ENCODE data around the gene SRP72. TPM values are rescaled to one million over a fixed set of nuclear protein-coding genes. Genes with fewer than 3 reads are reported as not detected.

Gene SRP72
- total RNA-seq, 1 donor from 2014 or later, result 103 TPM

DNA sequence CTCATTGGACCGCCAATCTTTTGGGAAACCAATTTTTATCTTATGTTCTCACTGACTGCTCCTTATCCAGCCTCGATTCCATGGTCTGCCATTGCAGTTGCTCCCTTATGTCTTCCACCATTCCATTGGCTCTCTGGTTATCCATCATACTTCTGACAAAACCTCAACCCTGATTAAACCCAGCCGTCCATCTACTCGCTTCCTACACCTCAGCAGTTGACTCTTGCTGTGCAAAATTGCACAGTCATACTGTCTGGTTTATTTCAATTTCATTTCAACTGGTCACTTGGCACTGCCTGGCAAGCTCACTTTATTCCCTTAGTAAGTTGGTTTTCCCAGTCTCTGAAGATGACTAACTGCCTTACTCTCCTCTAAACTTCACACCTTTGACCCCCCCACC, 64.4 kb downstream of the SRP72 start:
- H3K36me3 Mint-ChIP-seq (ENCODE audit: low read depth), result no peaks in the 10 kb centered on the region
- H3K4me3 Mint-ChIP-seq (ENCODE audit: unreplicated experiment), result no peak overlapping the region
- no peak for DNase-seq (ENCODE audit: low spot score)

DNA sequence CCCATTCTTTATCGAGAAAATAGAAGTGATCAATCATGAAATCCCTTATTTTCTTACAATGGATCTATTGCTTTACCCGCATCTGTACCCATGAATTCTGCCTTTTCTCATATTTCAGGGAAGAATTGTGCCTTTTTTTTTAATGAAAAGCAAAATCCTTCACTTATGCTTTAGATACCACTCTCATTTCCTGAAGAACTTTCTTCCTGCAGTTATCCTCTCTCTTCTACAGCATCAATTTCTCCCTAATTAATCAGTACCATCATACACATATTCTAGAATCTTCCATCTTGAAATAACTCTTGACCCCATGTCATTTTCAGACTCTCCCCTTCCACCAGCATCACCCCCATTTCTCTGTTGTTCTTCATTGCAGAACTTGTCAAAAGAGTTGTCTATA, 64.8 kb downstream of the SRP72 start:
- no peak for DNase-seq (ENCODE audit: low spot score)
- Mint-ChIP-seq H3K9me3 (ENCODE audit: low read depth) (no peaks in the 10 kb centered on the region), H3K27me3 (ENCODE audit: low read depth) (no peaks in the 10 kb centered on the region), H3K36me3 (ENCODE audit: low read depth) (no peaks in the 10 kb centered on the region), H3K4me3 (ENCODE audit: unreplicated experiment) (no peak overlapping the region), H3K27ac (ENCODE audit: unreplicated experiment) (no peak overlapping the region), H3K4me1 (ENCODE audit: low read depth) (no peaks in the 10 kb centered on the region)
- TF ChIP-seq, protein P1, sequence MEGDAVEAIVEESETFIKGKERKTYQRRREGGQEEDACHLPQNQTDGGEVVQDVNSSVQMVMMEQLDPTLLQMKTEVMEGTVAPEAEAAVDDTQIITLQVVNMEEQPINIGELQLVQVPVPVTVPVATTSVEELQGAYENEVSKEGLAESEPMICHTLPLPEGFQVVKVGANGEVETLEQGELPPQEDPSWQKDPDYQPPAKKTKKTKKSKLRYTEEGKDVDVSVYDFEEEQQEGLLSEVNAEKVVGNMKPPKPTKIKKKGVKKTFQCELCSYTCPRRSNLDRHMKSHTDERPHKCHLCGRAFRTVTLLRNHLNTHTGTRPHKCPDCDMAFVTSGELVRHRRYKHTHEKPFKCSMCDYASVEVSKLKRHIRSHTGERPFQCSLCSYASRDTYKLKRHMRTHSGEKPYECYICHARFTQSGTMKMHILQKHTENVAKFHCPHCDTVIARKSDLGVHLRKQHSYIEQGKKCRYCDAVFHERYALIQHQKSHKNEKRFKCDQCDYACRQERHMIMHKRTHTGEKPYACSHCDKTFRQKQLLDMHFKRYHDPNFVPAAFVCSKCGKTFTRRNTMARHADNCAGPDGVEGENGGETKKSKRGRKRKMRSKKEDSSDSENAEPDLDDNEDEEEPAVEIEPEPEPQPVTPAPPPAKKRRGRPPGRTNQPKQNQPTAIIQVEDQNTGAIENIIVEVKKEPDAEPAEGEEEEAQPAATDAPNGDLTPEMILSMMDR (IDR thresholded peaks at IDR 0.05), result no peak

More for the DNA sequence above, 64.4 kb downstream of the SRP72 start:
- no peaks in the 10 kb centered on the region for H3K4me1 Mint-ChIP-seq (ENCODE audit: low read depth)
- peaks cover 2% of the 10 kb centered on the region for H3K27me3 Mint-ChIP-seq (ENCODE audit: low read depth)
- no peaks in the 10 kb centered on the region for H3K9me3 Mint-ChIP-seq (ENCODE audit: low read depth)
- TF ChIP-seq, protein P1 (IDR thresholded peaks at IDR 0.05), result no peak
- H3K27ac Mint-ChIP-seq (ENCODE audit: unreplicated experiment), result no peak overlapping the region

DNA sequence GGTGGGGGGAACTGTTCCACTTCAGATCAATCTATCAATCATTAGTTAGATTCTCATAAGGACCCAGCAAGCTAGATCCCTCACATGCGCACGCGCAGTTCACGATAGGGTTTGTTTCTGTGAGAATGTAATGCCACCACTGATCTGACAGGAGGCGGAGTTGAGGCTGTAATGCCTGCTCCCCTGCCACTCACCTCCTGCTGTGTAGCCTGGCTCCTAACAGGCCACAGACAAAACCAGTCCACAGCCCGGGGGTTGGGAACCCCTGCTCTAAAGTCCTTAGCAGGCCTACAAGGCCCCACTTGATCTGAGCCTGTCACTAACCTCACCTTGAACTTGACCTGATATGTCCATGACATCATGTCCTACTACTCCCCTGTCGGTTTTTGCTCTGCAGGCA, 68.5 kb downstream of the SRP72 start:
- Mint-ChIP-seq H3K36me3 (ENCODE audit: low read depth) (peaks cover 1% of the 10 kb centered on the region), H3K27me3 (ENCODE audit: low read depth) (peaks cover 5% of the 10 kb centered on the region), H3K9me3 (ENCODE audit: low read depth) (no peaks in the 10 kb centered on the region), H3K27ac (ENCODE audit: unreplicated experiment) (no peak overlapping the region), H3K4me1 (ENCODE audit: low read depth) (no peaks in the 10 kb centered on the region), H3K4me3 (ENCODE audit: unreplicated experiment) (no peak overlapping the region)
- TF ChIP-seq, protein P1 (IDR thresholded peaks at IDR 0.05), result no peak
- DNase-seq (ENCODE audit: low spot score), result no peak

DNA sequence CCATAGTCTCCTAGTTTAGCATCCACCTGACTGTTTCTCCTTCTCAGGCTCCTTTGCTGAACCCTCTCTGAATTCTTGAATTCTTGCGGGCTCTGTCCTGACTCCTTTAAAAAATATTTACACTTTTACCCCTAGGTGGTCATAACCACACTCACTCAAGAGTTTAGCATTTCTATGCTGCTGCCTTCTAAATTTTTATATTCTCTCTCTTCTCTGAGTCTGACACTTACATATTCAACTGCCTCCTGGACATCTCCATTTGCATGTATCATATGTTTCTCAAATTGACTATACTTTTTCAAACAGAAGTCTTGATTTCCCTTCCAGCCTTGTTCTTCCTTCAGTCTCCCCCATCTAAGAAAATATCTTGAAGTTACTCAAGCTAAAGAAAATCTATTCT, 69.7 kb downstream of the SRP72 start:
- no peak overlapping the region for H3K27ac Mint-ChIP-seq (ENCODE audit: unreplicated experiment)
- peaks cover 1% of the 10 kb centered on the region for H3K36me3 Mint-ChIP-seq (ENCODE audit: low read depth)
- H3K4me3 Mint-ChIP-seq (ENCODE audit: unreplicated experiment), result no peak overlapping the region
- peaks cover 13% of the 10 kb centered on the region for H3K27me3 Mint-ChIP-seq (ENCODE audit: low read depth)
- no peaks in the 10 kb centered on the region for H3K4me1 Mint-ChIP-seq (ENCODE audit: low read depth)
- no peak for DNase-seq (ENCODE audit: low spot score)
- H3K9me3 Mint-ChIP-seq (ENCODE audit: low read depth), result no peaks in the 10 kb centered on the region
- TF ChIP-seq, protein P1 (IDR thresholded peaks at IDR 0.05), result no peak

- H3K27me3 Mint-ChIP-seq (ENCODE audit: low read depth), result peaks cover 15% of the 10 kb centered on the region
- no peaks in the 10 kb centered on the region for H3K9me3 Mint-ChIP-seq (ENCODE audit: low read depth)
- peaks cover 11% of the 10 kb centered on the region for H3K4me1 Mint-ChIP-seq (ENCODE audit: low read depth)
- TF ChIP-seq, protein P1 (IDR thresholded peaks at IDR 0.05), result no peak
- H3K4me3 Mint-ChIP-seq (ENCODE audit: unreplicated experiment), result no peak overlapping the region
- H3K27ac Mint-ChIP-seq (ENCODE audit: unreplicated experiment), result no peak overlapping the region
- DNase-seq (ENCODE audit: low spot score), result no peak
- peaks cover 1% of the 10 kb centered on the region for H3K36me3 Mint-ChIP-seq (ENCODE audit: low read depth)
Measured at GRCh38 chr4:56540826-56541225, 73.4 kb downstream of the SRP72 start.
